Immature natural killer cell (primary cell): ENCODE measurements around the gene HLCS. TPM values are rescaled to one million over a fixed set of nuclear protein-coding genes. Genes with fewer than 3 reads are reported as not detected.

ENCODE experiments used
- DNase-seq, 3 donors: peaks; one replicate each; pipeline ENCODE4 v3.0.0; 2022; ENCODE audit warnings: mixed read lengths in 1 of 3
- H3K27ac Mint-ChIP-seq, 6 donors: one replicate each; pipeline ENCODE4 v1.8.0; 2020; ENCODE audit warnings: mixed read lengths in 6 of 6, mild to moderate bottlenecking in 5 of 6, inconsistent platforms in 4 of 6, moderate library complexity in 3 of 6
- H3K27me3 Mint-ChIP-seq, 3 donors: one replicate each; pipeline ENCODE4 v1.8.0; 2020 to 2021; ENCODE audit warnings: low read depth in 3 of 3, mild to moderate bottlenecking in 3 of 3, mixed read lengths in 3 of 3, moderate library complexity in 3 of 3, inconsistent platforms in 1 of 3
- H3K36me3 Mint-ChIP-seq, 3 donors: one replicate each; pipeline ENCODE4 v1.8.0; 2020; ENCODE audit warnings: mixed read lengths in 3 of 3, inconsistent platforms in 2 of 3, mild to moderate bottlenecking in 2 of 3
- H3K4me1 Mint-ChIP-seq, 2 donors: one replicate each; pipeline ENCODE4 v1.8.0; 2020; ENCODE audit warnings: inconsistent platforms in 2 of 2, mild to moderate bottlenecking in 2 of 2, mixed read lengths in 2 of 2, moderate library complexity in 1 of 2
- H3K4me3 Mint-ChIP-seq, 5 donors: one replicate each; pipeline ENCODE4 v1.8.0; 2020; ENCODE audit warnings: mild to moderate bottlenecking in 5 of 5, mixed read lengths in 5 of 5, inconsistent platforms in 3 of 5, moderate library complexity in 3 of 5
- H3K9me3 Mint-ChIP-seq, 6 donors: one replicate each; pipeline ENCODE4 v1.8.0; 2020; ENCODE audit warnings: mild to moderate bottlenecking in 6 of 6, mixed read lengths in 6 of 6, inconsistent platforms in 4 of 6, moderate library complexity in 3 of 6
- polyA plus RNA-seq, 3 donors: library from polyadenylated mRNA; unstranded; fragments of 300-500 nt; fragmentation: Illumina TruSeq; gene quantifications; one replicate each; pipeline ENCODE4 v1.2.3, GENCODE V29; 2021

HLCS gene
- polyA plus RNA-seq, 3 donors from 2014 or later = 12.6 to 15.7 (median 15.5) TPM

DNA sequence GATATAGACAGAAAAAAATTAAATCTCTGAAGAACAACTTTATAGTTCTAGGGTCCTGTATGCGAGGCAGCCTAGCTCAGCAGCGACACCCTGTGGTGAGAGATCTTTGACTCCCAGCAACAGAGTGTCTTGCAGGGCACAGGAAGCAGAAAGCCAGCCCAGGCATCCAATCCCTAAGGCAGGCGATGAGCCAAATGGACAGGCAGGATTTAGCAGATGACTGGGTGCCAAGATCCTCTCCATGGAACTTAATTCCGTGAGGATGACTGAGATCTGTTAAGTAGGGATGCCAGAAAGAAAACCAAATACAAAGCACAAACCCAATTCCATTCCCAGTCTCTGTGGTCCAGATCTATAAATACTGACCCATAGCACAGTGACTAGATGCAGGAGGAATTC is 38.8 kb downstream of the HLCS start:
- Mint-ChIP-seq H3K9me3 (no peaks in the 10 kb centered on the region), H3K27me3 (no peaks in the 10 kb centered on the region), H3K4me3 (no peak overlapping the region), H3K4me1 (no peaks in the 10 kb centered on the region), H3K27ac (peak overlapping the region in 1 of 6 donors; percentile 18), H3K36me3 (peaks cover 9 to 32% (median 10%) of the 10 kb centered on the region in 3 donors)
- DNase-seq = peak; percentile 41 to 52 (median 47)

DNA sequence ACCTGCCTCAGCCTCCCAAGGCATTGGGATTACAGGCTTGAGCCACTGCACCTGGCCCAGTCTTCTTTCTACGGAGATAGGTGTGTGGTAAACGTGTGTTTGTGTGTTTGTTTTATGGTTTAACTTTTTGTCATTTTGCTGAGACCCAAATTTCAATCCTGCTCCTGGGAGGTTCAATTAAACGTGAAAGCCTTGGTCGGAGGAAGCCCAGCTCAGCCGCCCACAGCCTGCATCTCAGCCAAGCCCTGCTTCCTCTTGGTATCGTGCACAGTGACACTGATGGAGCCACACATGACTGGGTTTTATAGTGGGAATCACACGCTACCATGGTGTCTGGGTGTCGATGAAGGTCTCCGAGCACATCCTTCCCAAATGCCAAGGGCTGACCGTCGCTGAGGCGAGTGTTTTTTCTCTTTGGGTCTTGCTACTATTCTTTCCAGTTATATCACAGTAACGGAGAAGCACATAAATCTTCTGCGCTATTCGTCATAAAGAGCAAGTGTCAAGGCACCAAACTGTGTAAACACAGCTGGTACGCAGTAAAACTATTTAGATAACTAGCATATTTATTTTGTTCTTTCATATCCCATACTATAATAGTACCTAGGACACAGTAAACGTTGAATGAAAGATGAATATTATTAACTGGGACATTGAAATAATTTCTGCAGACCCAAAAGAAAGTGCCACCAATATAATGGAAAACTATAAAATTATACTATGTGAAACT is 39.3 kb downstream of the HLCS start:
- H3K27ac Mint-ChIP-seq = no peak overlapping the region
- no peaks in the 10 kb centered on the region for H3K27me3 Mint-ChIP-seq
- no peak overlapping the region for H3K4me3 Mint-ChIP-seq
- no peak for DNase-seq
- no peaks in the 10 kb centered on the region for H3K4me1 Mint-ChIP-seq
- H3K36me3 Mint-ChIP-seq = peaks cover 9 to 32% (median 10%) of the 10 kb centered on the region in 3 donors
- no peaks in the 10 kb centered on the region for H3K9me3 Mint-ChIP-seq

DNA sequence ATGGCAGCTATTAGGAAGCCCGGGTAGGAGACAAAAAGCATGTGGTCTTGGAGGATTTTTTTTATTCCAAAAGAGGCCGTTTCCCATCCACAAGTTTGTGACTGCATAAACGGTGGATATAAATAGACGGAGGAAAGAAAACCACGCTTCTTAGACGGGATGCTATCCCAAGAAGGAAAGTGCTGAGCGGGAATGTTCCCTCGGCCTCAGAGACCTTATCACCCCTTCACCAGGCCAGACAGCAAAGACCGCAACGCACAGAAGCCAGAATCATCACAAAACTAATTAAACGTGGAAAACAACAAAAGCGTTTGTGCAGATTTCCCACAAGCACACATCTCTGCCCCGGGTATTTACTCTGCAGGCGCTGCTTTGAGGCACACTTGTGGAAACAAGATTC is 43.2 kb downstream of the HLCS start:
- no peak overlapping the region for H3K27ac Mint-ChIP-seq
- H3K36me3 Mint-ChIP-seq = peaks cover 10 to 15% (median 12%) of the 10 kb centered on the region in 3 donors
- H3K27me3 Mint-ChIP-seq = no peaks in the 10 kb centered on the region
- H3K9me3 Mint-ChIP-seq = no peaks in the 10 kb centered on the region
- no peaks in the 10 kb centered on the region for H3K4me1 Mint-ChIP-seq
- DNase-seq = no peak
- no peak overlapping the region for H3K4me3 Mint-ChIP-seq

DNA sequence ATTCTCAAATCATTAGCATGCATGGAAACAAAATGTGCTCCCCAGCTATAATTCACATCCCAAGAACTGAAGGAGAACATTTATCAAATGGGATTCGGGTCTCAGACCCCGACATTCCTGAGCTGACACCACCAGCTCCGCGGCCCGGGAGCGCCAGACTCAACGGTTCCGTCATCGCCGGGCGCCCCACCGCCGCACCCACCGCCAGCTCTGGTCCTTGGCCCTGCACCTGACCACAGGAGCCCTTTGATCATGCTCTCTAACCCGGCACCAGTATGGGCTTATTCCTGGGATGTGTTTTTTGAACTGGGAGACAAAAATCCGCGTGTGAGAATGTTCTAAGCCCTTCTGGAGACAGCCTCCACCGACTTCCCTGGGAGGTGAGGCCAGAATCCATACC is 43.6 kb downstream of the HLCS start:
- no peak overlapping the region for H3K4me3 Mint-ChIP-seq
- no peak for DNase-seq
- no peaks in the 10 kb centered on the region for H3K27me3 Mint-ChIP-seq
- peaks cover 0 to 1% of the 10 kb centered on the region in 2 donors for H3K4me1 Mint-ChIP-seq
- peaks cover 10 to 15% (median 12%) of the 10 kb centered on the region in 3 donors for H3K36me3 Mint-ChIP-seq
- no peaks in the 10 kb centered on the region for H3K9me3 Mint-ChIP-seq
- H3K27ac Mint-ChIP-seq = no peak overlapping the region

DNA sequence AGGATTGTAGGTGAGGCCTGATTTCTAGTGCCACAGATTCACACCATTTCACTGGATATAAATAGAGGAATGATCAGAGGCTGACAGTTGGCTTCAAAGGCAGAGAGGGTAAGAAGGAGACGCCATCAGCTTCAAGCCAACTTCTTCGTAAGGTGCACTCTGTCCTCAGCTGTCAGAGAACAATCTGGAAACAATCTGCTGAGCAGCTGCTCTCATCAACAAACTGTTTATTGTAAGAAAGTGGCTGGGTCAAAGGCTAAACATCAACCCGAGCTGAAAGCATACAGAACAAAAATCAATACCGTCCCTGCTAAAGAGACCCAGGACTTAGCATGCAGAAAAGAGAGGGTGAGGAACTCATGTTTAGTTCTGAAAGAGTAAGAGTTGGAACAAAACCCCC is 48.2 kb downstream of the HLCS start:
- H3K27ac Mint-ChIP-seq = peak overlapping the region in 2 of 6 donors; percentile 11 to 35

DNA sequence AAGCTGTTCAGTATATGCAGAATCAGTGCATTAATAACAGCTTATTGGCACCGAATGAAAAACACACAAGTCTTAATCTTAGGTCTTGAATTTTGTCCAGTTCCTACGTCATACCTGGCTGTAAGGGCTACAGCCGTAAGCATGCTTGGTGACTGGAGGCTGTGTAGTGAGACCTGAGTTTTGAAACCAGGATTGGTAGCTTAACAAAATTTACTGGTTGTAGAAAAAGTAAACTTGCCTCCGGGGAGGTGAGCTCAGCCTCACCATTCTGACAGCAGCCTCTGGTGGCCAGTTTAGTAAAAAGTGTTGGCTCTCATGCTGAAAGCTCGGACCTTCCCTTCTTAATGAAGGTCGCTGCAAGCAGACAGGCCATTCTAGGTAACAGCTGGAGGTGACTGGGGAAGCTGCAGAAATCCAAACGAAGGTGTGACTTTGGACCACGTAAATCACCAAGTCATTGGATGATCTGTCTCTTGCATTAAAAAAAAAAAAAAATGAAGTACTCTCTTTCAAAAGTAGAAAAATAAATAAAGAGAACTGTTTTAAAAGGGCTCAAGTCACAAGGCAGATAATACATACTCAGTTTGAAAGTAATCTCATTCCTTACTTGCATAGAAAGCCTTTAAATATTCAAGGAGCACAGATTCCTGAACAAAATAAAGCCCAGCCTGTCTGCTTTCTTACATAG is 48.9 kb downstream of the HLCS start:
- DNase-seq = no peak
- no peak overlapping the region for H3K4me3 Mint-ChIP-seq
- H3K27ac Mint-ChIP-seq = peak overlapping the region in 1 of 6 donors; percentile 35
- peaks cover 16 to 47% of the 10 kb centered on the region in 2 donors for H3K4me1 Mint-ChIP-seq
- H3K27me3 Mint-ChIP-seq = peaks cover 0 to 2% (median 0%) of the 10 kb centered on the region in 3 donors
- H3K36me3 Mint-ChIP-seq = peaks cover 3 to 6% (median 3%) of the 10 kb centered on the region in 3 donors
- no peaks in the 10 kb centered on the region for H3K9me3 Mint-ChIP-seq

More for the DNA sequence above, 48.2 kb downstream of the HLCS start:
- peaks cover 16 to 41% of the 10 kb centered on the region in 2 donors for H3K4me1 Mint-ChIP-seq
- H3K27me3 Mint-ChIP-seq = peaks cover 0 to 2% (median 0%) of the 10 kb centered on the region in 3 donors
- H3K9me3 Mint-ChIP-seq = no peaks in the 10 kb centered on the region
- H3K4me3 Mint-ChIP-seq = no peak overlapping the region
- DNase-seq = no peak
- peaks cover 3 to 6% (median 3%) of the 10 kb centered on the region in 3 donors for H3K36me3 Mint-ChIP-seq

DNA sequence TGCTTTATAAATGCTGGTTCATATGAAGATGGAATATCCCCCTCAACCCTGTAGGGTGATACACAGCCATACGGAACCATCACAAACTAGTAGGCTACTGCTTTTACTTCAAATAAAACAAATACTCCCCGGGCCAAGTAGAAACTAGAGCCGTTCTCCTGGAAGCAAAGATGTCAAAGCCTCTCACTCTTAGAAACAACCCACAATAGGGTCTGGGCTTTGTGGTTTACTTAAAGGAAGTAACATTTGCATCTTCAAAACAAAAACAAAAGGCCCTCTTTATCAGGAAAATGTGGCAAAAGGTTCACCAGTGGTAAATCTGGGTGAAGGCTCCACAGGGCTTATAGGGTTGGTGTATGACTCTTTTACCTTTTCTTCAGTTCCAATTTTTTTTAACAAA is 49.8 kb downstream of the HLCS start:
- Mint-ChIP-seq H3K27ac (peak overlapping the region in 3 of 6 donors; percentile 3 to 41 (median 8)), H3K36me3 (peaks cover 3 to 6% (median 3%) of the 10 kb centered on the region in 3 donors), H3K9me3 (no peaks in the 10 kb centered on the region), H3K4me1 (peaks cover 16 to 47% of the 10 kb centered on the region in 2 donors), H3K27me3 (peaks cover 0 to 2% (median 0%) of the 10 kb centered on the region in 3 donors), H3K4me3 (peak overlapping the region in 3 of 5 donors; percentile 2 to 49 (median 23))
- no peak for DNase-seq

DNA sequence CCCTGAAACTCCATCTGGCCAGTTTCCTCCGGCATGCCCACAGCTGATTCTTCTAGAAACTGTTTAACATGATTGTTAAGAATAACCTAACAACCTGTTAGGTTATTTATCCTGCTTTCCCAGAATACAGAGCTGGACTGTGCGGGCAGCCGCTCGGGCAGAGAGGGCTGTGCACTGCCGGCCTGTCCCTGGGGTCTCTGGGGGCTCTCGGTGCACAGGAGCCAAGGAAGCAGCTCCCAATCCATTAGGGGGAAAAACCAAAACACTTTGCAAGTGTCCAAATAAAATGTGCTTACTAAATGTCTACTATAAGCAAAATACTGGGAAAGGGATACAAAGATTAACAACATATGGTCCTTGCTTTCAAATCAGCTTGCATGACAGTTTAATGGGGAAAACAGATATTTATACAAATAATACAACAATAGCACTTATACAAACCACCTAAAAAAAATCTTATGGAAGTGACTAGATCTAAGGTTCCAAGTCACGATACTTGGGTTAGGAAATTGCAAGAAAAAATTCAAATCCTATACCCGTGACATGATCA is 50.7 kb downstream of the HLCS start:
- Mint-ChIP-seq H3K27me3 (peaks cover 0 to 2% (median 0%) of the 10 kb centered on the region in 3 donors), H3K27ac (no peak overlapping the region), H3K4me1 (peaks cover 16 to 47% of the 10 kb centered on the region in 2 donors), H3K36me3 (peaks cover 3 to 5% (median 3%) of the 10 kb centered on the region in 3 donors), H3K9me3 (no peaks in the 10 kb centered on the region), H3K4me3 (no peak overlapping the region)
- no peak for DNase-seq

DNA sequence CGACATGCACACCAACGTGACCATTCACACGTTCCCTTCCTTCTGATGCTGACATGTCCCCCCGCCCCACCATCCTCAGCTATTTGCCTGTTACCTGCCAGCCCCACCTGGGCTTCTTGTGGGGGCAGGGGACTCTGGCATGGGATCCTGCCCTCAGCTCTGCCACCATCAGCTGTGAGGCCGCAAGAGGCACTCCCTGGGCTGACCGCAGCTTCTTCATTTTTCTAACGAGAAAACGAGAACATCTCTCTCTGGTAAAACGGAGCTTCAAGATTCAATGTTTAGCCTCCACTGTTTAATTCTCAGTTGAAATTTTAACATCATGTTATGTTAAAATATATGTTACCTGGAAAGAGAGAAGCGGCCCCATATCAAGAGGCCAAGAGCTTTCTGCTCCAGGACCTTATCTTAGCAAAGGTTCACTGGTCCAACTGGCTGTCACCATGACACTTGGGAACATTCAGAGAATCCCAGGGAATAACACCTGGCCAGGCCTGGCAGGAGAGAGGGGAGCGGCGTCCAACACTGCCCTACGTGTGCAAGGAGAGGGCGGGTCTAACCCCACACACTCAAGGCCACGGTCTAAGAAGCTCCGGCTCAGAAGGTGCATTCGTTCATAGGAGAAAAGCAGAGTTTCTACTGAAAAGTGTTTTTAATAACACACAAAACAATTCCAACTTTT is 51.3 kb downstream of the HLCS start:
- Mint-ChIP-seq H3K9me3 (no peaks in the 10 kb centered on the region), H3K4me3 (no peak overlapping the region), H3K27ac (no peak overlapping the region), H3K4me1 (peaks cover 16 to 47% of the 10 kb centered on the region in 2 donors), H3K27me3 (peaks cover 0 to 2% (median 0%) of the 10 kb centered on the region in 3 donors), H3K36me3 (peaks cover 3% of the 10 kb centered on the region in 3 donors)
- no peak for DNase-seq

DNA sequence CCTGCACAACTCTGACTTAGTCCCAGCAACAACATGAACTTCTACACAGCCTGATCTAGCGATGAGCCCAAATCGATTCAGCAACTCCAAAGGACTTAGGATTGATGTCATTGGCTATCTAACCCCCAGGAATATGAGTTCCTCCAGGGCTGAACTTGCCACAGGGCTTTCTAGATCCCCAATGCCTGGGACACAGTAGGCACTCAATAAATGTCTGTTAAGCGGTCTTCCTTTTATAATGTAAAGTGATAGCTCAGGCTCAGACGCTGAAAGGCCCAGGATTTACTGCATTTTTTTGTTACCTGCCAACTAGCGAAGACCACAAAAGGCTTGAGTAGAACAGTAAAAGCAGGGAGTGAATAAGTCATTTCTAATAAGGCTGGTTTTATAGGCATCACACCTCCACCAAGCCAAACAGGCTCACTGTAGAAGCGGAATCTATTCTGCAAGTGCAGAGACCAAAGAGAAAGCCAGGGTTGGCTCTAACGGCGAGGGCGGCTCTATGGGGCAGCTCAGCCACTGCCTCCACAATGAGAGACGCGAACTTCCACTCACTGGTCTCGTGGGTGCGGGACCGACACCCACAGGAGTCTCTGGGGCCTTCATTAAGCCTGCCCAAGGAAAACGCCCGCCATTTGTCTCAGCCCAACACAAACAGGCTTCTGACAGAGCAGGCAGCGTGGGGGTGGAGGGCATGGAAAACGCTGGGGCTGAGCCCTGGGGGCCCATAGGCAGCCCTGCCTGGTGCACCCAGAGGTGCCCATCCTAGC is 52.0 kb downstream of the HLCS start:
- H3K4me1 Mint-ChIP-seq = peaks cover 16 to 47% of the 10 kb centered on the region in 2 donors

DNA sequence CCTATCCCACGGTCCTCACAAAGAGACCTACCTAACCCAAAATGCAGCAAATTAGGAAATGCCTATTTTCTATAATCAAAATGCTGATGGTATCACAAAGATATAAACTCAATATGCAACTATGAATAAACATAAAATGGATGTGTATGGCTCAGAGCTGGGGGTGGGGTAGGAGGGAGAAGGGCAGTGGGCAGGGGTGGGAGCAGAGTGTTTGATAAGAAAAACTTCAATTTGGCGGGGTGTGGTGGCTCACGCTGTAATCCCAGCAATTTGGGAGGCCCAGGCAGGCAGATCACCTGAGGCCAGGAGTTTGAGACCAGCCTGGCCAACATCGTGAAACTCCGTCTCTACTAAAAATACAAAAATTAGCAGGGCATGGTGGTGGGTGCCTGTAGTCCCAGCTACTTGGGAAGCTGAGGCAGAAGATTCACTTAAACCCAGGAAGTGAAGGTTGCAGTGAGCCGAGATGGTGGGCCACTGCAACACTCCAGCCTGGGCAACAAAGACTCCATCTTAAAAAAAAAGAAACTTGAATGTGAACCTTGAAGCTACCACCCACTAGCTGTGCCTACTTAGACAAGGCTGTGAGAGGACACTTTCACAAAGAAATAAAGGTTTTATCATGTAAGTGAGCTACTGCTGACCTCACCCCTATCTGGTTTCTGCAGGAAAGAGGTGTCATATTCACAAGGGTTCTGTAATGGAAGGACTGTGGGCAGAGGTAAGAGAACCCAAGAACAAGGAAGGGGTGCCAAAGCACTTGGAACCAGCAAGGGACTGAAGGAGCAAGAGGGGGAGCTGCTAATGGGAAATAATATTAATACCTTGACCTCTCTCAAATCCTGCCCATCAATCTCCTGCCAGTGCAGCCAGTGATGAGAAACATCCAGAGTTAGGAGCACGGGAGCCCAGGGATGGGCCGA is 53.0 kb downstream of the HLCS start:
- peaks cover 16 to 47% of the 10 kb centered on the region in 2 donors for H3K4me1 Mint-ChIP-seq
- H3K27ac Mint-ChIP-seq = peak overlapping the region in 1 of 6 donors; percentile 84
- peaks cover 0 to 2% (median 0%) of the 10 kb centered on the region in 3 donors for H3K27me3 Mint-ChIP-seq
- H3K4me3 Mint-ChIP-seq = no peak overlapping the region
- no peaks in the 10 kb centered on the region for H3K9me3 Mint-ChIP-seq
- peaks cover 0 to 2% (median 0%) of the 10 kb centered on the region in 3 donors for H3K36me3 Mint-ChIP-seq
- no peak for DNase-seq

More for the DNA sequence above, 52.0 kb downstream of the HLCS start:
- DNase-seq = no peak
- Mint-ChIP-seq H3K9me3 (no peaks in the 10 kb centered on the region), H3K36me3 (peaks cover 3% of the 10 kb centered on the region in 3 donors), H3K27me3 (peaks cover 0 to 2% (median 0%) of the 10 kb centered on the region in 3 donors), H3K27ac (no peak overlapping the region), H3K4me3 (no peak overlapping the region)
